ENCODE data around the gene ABCF2.

Gene ABCF2

GRCh38 chr7:151191544-151191943 lies 35.5 kb downstream of the ABCF2 start:
- Histone ChIP-seq H3K4me1 (no peaks in the 10 kb centered on the region), H3K9me3 (no peaks in the 10 kb centered on the region), H3K4me3 (ENCODE audit: low read depth, low read length) (no peak overlapping the region), H3K27me3 (peaks cover 10% of the 10 kb centered on the region), H3K36me3 (no peaks in the 10 kb centered on the region)
- no peak for TF ChIP-seq CTCF (IDR thresholded peaks at IDR 0.05; ENCODE audit: low read depth, low read length)
- DNase-seq: no peak

GRCh38 chr7:151189038-151189437 lies 38.0 kb downstream of the ABCF2 start:
- Histone ChIP-seq H3K36me3 (no peaks in the 10 kb centered on the region), H3K27me3 (no peaks in the 10 kb centered on the region), H3K4me3 (ENCODE audit: low read depth, low read length) (no peak overlapping the region), H3K9me3 (no peaks in the 10 kb centered on the region), H3K4me1 (no peaks in the 10 kb centered on the region)
- no peak for DNase-seq
- no peak for TF ChIP-seq CTCF (IDR thresholded peaks at IDR 0.05; ENCODE audit: low read depth, low read length)

GRCh38 chr7:151188252-151188542 lies 38.8 kb downstream of the ABCF2 start:
- no peak for DNase-seq
- H3K36me3 ChIP-seq: no peaks in the 10 kb centered on the region
- no peak overlapping the region for H3K4me3 ChIP-seq (ENCODE audit: low read depth, low read length)
- H3K4me1 ChIP-seq: no peaks in the 10 kb centered on the region
- H3K9me3 ChIP-seq: no peaks in the 10 kb centered on the region
- H3K27me3 ChIP-seq: no peaks in the 10 kb centered on the region
- no peak for TF ChIP-seq CTCF (IDR thresholded peaks at IDR 0.05; ENCODE audit: low read depth, low read length)

GRCh38 chr7:151187409-151188251 lies 39.4 kb downstream of the ABCF2 start:
- Histone ChIP-seq H3K4me1 (no peaks in the 10 kb centered on the region), H3K36me3 (no peaks in the 10 kb centered on the region), H3K4me3 (ENCODE audit: low read depth, low read length) (no peak overlapping the region), H3K27me3 (no peaks in the 10 kb centered on the region), H3K9me3 (no peaks in the 10 kb centered on the region)
- no peak for DNase-seq
- TF ChIP-seq CTCF (IDR thresholded peaks at IDR 0.05; ENCODE audit: low read depth, low read length): no peak

GRCh38 chr7:151186640-151187408 lies 40.2 kb downstream of the ABCF2 start, which contains the start of gene ASB10:
Gene ASB10 (minus strand): TSS chr7:151187250. CDS start chr7:151187130, 120 bp downstream.
- Histone ChIP-seq H3K9me3 (no peaks in the 10 kb centered on the region), H3K36me3 (no peaks in the 10 kb centered on the region), H3K27me3 (no peaks in the 10 kb centered on the region), H3K4me3 (ENCODE audit: low read depth, low read length) (no peak within 1 kb of the TSS), H3K4me1 (no peaks in the 10 kb centered on the region)
- no peak for DNase-seq
- TF ChIP-seq CTCF (IDR thresholded peaks at IDR 0.05; ENCODE audit: low read depth, low read length): no peak
